ENCODE data around the gene MAP4K2.

Gene MAP4K2

GRCh38 chr11:64792482-64792881, 10.5 kb downstream of the MAP4K2 start:
- TF ChIP-seq CREB1 (IDR thresholded peaks at IDR 0.05; ENCODE audit: low read depth) (no peak), NFIC (IDR thresholded peaks at IDR 0.05) (no peak)

GRCh38 chr11:64791781-64792291, 11.2 kb downstream of the MAP4K2 start:
- TF ChIP-seq EP300 (IDR thresholded peaks at IDR 0.05; ENCODE audit: borderline replicate concordance) (no peak), TEAD4 (IDR thresholded peaks at IDR 0.05) (no peak), FOXM1 (IDR thresholded peaks at IDR 0.05; ENCODE audit: borderline replicate concordance, low read depth) (no peak), ZBTB7A (IDR thresholded peaks at IDR 0.05; ENCODE audit: low read depth) (no peak), NFIC (IDR thresholded peaks at IDR 0.05) (no peak), TAF1 (IDR thresholded peaks at IDR 0.05; ENCODE audit: low read depth) (no peak), EGR1 (IDR thresholded peaks at IDR 0.05) (no peak), CREB1 (IDR thresholded peaks at IDR 0.05; ENCODE audit: low read depth) (no peak)

DNA sequence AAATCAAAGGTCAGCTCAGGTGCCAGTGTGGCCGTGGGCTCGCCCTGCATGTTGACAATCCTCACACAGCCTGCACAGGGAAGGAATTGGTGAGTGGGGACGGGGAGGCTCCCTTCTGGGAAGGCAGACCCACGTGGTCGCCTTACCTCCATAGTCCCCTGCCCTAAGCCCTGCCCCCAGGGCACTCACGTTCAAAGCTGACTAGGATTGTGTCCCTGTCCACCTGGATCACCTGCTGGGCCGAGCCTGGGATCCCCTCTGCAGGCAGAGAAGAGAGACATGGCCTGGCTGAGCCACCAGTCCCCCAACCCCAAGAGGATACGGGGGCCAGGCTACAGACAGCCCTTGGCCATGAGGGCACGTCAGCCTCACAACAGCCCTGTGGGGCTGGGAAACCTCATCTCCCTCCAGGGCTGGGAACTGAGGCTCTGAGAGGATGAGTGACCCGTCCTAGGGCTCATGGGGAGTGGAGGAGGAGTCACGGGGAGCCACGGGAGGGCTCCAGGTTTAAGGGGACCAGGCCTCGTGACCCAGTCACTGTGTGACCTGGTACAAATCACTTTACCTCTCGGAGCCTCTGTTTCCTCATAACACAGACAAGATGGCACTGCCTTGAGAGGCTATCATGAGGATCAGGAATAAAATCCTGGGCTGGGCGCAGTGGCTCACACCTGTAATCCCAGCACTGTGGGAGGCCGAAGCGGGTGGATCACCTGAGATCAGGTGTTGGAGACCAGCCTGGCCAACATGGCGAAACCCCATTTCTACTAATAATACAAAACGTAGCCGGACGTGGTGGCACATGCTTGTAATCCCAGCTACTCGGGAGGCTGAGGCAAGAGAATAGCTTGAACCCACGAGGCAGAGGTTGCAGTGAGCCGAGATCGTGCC, 12.6 kb downstream of the MAP4K2 start:
- no peak for TF ChIP-seq TEAD4 (IDR thresholded peaks at IDR 0.05)
- no peak for TF ChIP-seq FOXM1 (IDR thresholded peaks at IDR 0.05; ENCODE audit: borderline replicate concordance, low read depth)
- no peak for TF ChIP-seq NFIC (IDR thresholded peaks at IDR 0.05)
- TF ChIP-seq TCF12 (IDR thresholded peaks at IDR 0.05; ENCODE audit: low read depth): no peak
- TF ChIP-seq EP300 (IDR thresholded peaks at IDR 0.05; ENCODE audit: borderline replicate concordance): no peak
- TF ChIP-seq ZBTB7A (IDR thresholded peaks at IDR 0.05; ENCODE audit: low read depth): no peak
- TF ChIP-seq MAX (IDR thresholded peaks at IDR 0.05): no peak
- no peak for TF ChIP-seq USF1 (IDR thresholded peaks at IDR 0.05)
- TF ChIP-seq TAF1 (IDR thresholded peaks at IDR 0.05; ENCODE audit: low read depth): no peak
- TF ChIP-seq CEBPB (IDR thresholded peaks at IDR 0.05): no peak
- no peak for TF ChIP-seq RAD21 (IDR thresholded peaks at IDR 0.05; ENCODE audit: low read depth)
- no peak for TF ChIP-seq EGR1 (IDR thresholded peaks at IDR 0.05)
- TF ChIP-seq CREB1 (IDR thresholded peaks at IDR 0.05; ENCODE audit: low read depth): no peak
- TF ChIP-seq YY1 (IDR thresholded peaks at IDR 0.05; ENCODE audit: low read depth): no peak
- no peak for TF ChIP-seq REST (IDR thresholded peaks at IDR 0.05; ENCODE audit: low read depth)

GRCh38 chr11:64789331-64790204, 13.4 kb downstream of the MAP4K2 start:
- TF ChIP-seq TCF12 (IDR thresholded peaks at IDR 0.05; ENCODE audit: low read depth) (no peak), TAF1 (IDR thresholded peaks at IDR 0.05; ENCODE audit: low read depth) (no peak), ZBTB7A (IDR thresholded peaks at IDR 0.05; ENCODE audit: low read depth) (no peak), TEAD4 (IDR thresholded peaks at IDR 0.05) (no peak), MAX (IDR thresholded peaks at IDR 0.05) (no peak)

DNA sequence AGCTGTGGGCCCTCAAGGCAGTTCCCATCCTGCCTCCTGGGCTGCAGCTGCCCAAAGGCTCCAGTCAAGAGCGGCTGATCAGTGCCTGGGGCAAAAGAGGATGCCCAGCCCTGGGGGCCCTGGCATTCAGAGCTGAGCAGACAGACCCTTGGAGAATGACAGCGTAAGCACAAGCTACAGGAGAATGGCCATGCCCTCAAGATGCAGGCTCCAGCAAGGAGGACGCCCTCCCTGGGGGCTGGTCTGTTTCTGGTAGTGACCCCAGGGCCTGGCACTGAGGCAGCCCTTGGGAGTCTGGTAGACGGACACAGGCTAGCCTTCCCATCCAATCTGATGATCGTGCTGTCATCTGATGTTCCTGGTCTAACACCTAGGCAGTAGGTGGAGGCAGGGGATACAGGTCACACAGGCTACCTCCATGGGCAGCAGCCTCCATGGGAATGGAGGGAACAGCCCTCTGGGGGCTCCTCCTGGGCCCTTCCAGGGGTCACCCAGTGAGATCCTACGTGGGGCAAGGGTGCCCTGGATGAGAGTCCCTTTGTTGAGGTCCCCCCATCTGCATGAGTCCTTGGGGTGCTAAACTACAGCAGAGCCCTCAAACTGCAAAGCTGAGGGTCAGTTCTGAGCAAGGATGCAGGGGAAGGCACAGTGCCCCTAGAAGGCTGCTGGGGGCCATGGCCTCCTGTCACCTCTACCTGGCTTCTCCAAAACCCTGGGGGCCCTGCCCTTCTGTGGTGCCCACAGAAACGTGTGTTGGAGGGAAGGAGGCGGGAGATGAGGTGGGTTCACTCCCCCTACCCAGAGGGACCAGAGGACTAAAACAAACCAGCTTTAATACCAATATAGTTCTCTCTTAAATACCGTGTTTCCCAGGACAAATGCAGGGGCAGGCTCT, 14.4 kb downstream of the MAP4K2 start:
- no peak for TF ChIP-seq RAD21 (IDR thresholded peaks at IDR 0.05; ENCODE audit: low read depth)
- no peak for TF ChIP-seq EP300 (IDR thresholded peaks at IDR 0.05; ENCODE audit: borderline replicate concordance)
- no peak for TF ChIP-seq TCF12 (IDR thresholded peaks at IDR 0.05; ENCODE audit: low read depth)
- no peak for TF ChIP-seq CEBPB (IDR thresholded peaks at IDR 0.05)
- no peak for TF ChIP-seq TAF1 (IDR thresholded peaks at IDR 0.05; ENCODE audit: low read depth)
- no peak for TF ChIP-seq CREB1 (IDR thresholded peaks at IDR 0.05; ENCODE audit: low read depth)
- TF ChIP-seq TEAD4 (IDR thresholded peaks at IDR 0.05): no peak
- no peak for TF ChIP-seq MAX (IDR thresholded peaks at IDR 0.05)
- TF ChIP-seq ZBTB7A (IDR thresholded peaks at IDR 0.05; ENCODE audit: low read depth): no peak
- no peak for TF ChIP-seq NFIC (IDR thresholded peaks at IDR 0.05)
- no peak for TF ChIP-seq EGR1 (IDR thresholded peaks at IDR 0.05)
- TF ChIP-seq REST (IDR thresholded peaks at IDR 0.05; ENCODE audit: low read depth): no peak
- no peak for TF ChIP-seq YY1 (IDR thresholded peaks at IDR 0.05; ENCODE audit: low read depth)
